Kidney (tissue), 14 donors: ENCODE data around the gene XYLT1. TPM values are rescaled to one million over a fixed set of nuclear protein-coding genes. Genes with fewer than 3 reads are reported as not detected.
A peak's percentile ranks its signal among the peaks of the same experiment; 100 is the strongest.

ENCODE experiments used
- DNase-seq, 5 donors: peaks; one replicate each; pipeline ENCODE4 v3.0.0-alpha.2; 2013 to 2020
- FAIRE-seq: peaks from 2 replicates; lab custom pipeline; 2012; peaks lifted over from hg19 to GRCh38; lab: Jason Lieb, UNC
- H3K27ac ChIP-seq, 2 donors: one replicate each; pipeline ENCODE4 v1.7.0; 2013; ENCODE audit warnings: low read depth in 2 of 2, low read length in 2 of 2, inconsistent platforms in 1 of 2
- H3K27me3 ChIP-seq: one replicate; pipeline ENCODE4 v1.7.1; 2013; ENCODE audit warnings: low read length, inconsistent platforms; ENCODE audit not compliant: control insufficient read depth, insufficient read depth
- H3K36me3 ChIP-seq, 3 donors: one replicate each; pipeline versions ENCODE4 v1.7.0 to v1.7.1; 2013; ENCODE audit warnings: low read length in 3 of 3, control low read depth in 1 of 3, inconsistent platforms in 1 of 3; ENCODE audit not compliant: insufficient read depth in 3 of 3, control insufficient read depth in 2 of 3
- H3K4me1 ChIP-seq, 3 donors: one replicate each; pipeline versions ENCODE4 v1.7.0 to v1.7.1; 2013; ENCODE audit warnings: low read length in 3 of 3, inconsistent platforms in 1 of 3, low read depth in 1 of 3; ENCODE audit not compliant: control insufficient read depth in 2 of 3, insufficient read depth in 2 of 3
- H3K4me3 ChIP-seq, 3 donors: one replicate each; pipeline versions ENCODE4 v1.7.0 to v1.8.1; 2013; ENCODE audit warnings: low read length in 3 of 3, control low read depth in 1 of 3, inconsistent platforms in 1 of 3
- H3K9ac ChIP-seq, 3 donors: one replicate each; pipeline versions ENCODE4 v1.7.0 to v1.7.1; 2013; ENCODE audit warnings: low read length in 3 of 3, control low read depth in 1 of 3, inconsistent platforms in 1 of 3
- H3K9me3 ChIP-seq, 3 donors: one replicate each; pipeline versions ENCODE4 v1.7.0 to v1.7.1; 2013; ENCODE audit warnings: low read length in 3 of 3, control low read depth in 1 of 3, inconsistent platforms in 1 of 3; ENCODE audit not compliant: control insufficient read depth in 2 of 3, insufficient read depth in 1 of 3
- intact Hi-C: fragments of 100-400 bp; cut with DNase I; formaldehyde crosslinking; loops from one replicate; pipeline ENCODE4 v1.11.1; 2022
- polyA plus RNA-seq: library from polyadenylated mRNA; stranded (reverse); fragments of 350-450 nt; fragmentation: Illumina TruSeq; extraction: RNeasy Lipid Tissue Mini Kit (QIAGEN cat#74804); gene quantifications from one replicate; pipeline ENCODE4 v1.2.3, GENCODE V29; 2014; ENCODE audit warnings: low read depth, low replicate concordance; ENCODE audit not compliant: insufficient read depth
- total RNA-seq: library from RNA; stranded (reverse); fragmentation: NEBNext Ultra II Directional; extraction: Animal tissue kit (Norgen Biotek cat#: 25700); gene quantifications from one replicate; pipeline ENCODE4 v1.2.1, GENCODE V29; 2021
- TF ChIP-seq, protein P1 (sequence below): IDR thresholded peaks from 3 replicates; pipeline ENCODE4 v1.5.1; 2012; ENCODE audit warnings: mild to moderate bottlenecking, moderate library complexity, borderline replicate concordance; ENCODE audit not compliant: insufficient read depth; ENCODE audit errors: extremely low read depth
- donor health status: control.
- donor health status: control.
- donor health status: control.
- donor health status: control.
- donor health status: control.
- donor health status: DM: yes; HTN: yes; CAD: no.
- donor health status: Normal renal cell carcinoma (clear cell type).

XYLT1 gene
- total and polyA plus RNA-seq, 2 donors from 2014 or later = 0.52 to 7.6 TPM

DNA sequence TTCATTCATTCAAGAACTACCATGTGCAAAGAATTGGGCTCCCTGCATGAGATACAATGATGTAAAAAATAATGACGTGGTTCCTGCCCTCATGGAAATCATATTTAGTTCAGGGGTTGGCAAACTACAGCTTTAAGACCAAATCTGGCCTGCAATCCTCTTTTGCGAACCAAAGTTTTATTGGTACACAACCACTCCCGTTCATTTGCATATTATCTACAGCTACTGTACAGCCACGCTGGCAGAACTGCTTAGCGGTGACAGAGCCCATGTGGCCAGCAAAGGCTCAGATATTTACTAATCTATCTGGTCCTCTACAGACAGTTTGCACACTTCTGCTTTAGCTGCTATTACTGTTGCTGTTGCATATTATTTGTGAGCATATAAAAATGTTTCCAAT is 167.7 kb downstream of the XYLT1 start:
- FAIRE-seq = no peak

DNA sequence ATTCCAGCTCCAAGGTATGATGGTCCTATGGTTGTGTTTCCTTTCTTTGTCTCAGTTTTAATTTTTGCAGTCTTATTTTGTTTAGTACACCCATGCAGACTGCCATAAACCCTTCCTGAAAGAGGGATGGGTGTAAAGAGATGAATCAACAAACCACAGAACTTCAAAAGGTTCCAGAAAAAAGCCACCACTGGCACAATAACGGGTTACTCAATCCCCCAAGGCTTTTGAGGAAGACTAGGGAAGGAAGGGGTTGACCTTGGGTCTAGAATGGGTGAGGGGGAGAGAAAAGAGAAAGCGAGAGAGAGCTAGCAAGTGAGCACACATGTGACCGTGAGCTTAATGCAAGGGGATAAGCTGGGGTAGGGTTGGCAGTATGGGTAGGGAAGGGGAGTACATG is 168.1 kb downstream of the XYLT1 start:
- H3K27ac ChIP-seq = no peak overlapping the region
- H3K36me3 ChIP-seq = no peaks in the 10 kb centered on the region
- H3K27me3 ChIP-seq = no peaks in the 10 kb centered on the region
- H3K4me3 ChIP-seq = no peak overlapping the region
- TF ChIP-seq, protein P1, sequence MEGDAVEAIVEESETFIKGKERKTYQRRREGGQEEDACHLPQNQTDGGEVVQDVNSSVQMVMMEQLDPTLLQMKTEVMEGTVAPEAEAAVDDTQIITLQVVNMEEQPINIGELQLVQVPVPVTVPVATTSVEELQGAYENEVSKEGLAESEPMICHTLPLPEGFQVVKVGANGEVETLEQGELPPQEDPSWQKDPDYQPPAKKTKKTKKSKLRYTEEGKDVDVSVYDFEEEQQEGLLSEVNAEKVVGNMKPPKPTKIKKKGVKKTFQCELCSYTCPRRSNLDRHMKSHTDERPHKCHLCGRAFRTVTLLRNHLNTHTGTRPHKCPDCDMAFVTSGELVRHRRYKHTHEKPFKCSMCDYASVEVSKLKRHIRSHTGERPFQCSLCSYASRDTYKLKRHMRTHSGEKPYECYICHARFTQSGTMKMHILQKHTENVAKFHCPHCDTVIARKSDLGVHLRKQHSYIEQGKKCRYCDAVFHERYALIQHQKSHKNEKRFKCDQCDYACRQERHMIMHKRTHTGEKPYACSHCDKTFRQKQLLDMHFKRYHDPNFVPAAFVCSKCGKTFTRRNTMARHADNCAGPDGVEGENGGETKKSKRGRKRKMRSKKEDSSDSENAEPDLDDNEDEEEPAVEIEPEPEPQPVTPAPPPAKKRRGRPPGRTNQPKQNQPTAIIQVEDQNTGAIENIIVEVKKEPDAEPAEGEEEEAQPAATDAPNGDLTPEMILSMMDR = no peak
- no peaks in the 10 kb centered on the region for H3K9me3 ChIP-seq
- peaks cover 3 to 5% (median 4%) of the 10 kb centered on the region in 3 donors for H3K4me1 ChIP-seq
- H3K9ac ChIP-seq = no peak overlapping the region
- intact Hi-C loops = no loop called here
- no peak for DNase-seq
- FAIRE-seq = no peak

More for the DNA sequence above, 167.7 kb downstream of the XYLT1 start:
- TF ChIP-seq, protein P1 = no peak
- Histone ChIP-seq H3K4me3 (no peak overlapping the region), H3K27ac (no peak overlapping the region), H3K36me3 (no peaks in the 10 kb centered on the region), H3K9me3 (no peaks in the 10 kb centered on the region), H3K9ac (no peak overlapping the region), H3K27me3 (no peaks in the 10 kb centered on the region), H3K4me1 (peaks cover 3 to 5% (median 4%) of the 10 kb centered on the region in 3 donors)
- intact Hi-C loops = no loop called here
- DNase-seq = no peak

DNA sequence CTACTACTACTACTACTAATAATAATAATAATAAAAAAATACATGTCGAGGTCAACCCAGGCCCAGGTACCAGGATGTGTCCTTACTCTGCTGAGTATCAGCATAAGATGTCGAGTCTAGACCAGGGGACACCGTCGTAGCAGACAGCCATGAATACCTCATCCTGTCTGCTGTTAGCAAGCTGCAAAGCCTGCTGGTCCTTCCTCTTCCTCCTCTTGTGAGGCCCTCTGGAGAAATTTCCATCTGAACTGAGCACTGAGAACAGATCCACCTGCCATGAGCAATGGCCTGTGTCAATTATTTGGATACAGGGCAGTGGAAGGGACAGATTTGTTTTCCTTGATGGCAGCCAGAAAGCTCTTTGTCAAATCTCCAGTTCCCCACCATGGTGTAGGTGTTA is 168.5 kb downstream of the XYLT1 start:
- H3K4me3 ChIP-seq = no peak overlapping the region
- no peaks in the 10 kb centered on the region for H3K36me3 ChIP-seq
- no peak overlapping the region for H3K27ac ChIP-seq
- FAIRE-seq (no peak), DNase-seq (no peak)
- intact Hi-C loops = no loop called here
- TF ChIP-seq, protein P1 = no peak
- no peaks in the 10 kb centered on the region for H3K27me3 ChIP-seq
- H3K9ac ChIP-seq = no peak overlapping the region
- H3K4me1 ChIP-seq = peaks cover 3 to 5% (median 4%) of the 10 kb centered on the region in 3 donors
- H3K9me3 ChIP-seq = no peaks in the 10 kb centered on the region

DNA sequence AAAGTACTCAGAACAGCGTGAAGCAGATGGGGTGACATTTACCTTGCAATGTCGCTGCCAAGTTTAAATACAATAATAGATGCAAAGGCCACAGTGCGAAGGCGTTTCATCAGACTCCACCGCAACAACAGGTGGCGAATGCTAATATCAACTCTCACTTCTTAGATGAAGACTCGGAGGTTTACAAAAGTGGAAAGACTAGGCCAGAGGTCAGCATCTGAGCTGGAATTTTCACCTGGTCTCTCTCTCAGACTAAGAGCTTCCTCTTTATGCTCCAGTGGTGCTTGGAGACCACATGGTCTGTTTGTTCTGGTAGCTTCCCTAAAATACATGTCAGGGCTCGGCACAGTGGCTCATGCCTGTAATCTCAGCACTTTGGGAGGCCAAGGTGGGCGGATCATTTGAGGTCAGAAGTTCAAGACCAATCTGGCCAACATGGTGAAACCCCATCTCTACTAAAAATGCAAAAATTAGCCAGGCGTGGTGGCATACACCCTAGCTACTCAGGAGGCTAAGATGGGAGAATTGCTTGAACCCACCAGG is 169.1 kb downstream of the XYLT1 start:
- H3K36me3 ChIP-seq = no peaks in the 10 kb centered on the region
- TF ChIP-seq, protein P1 = no peak
- FAIRE-seq (no peak), DNase-seq (peak in 2 of 5 donors; percentile 36 to 46)
- H3K9ac ChIP-seq = no peak overlapping the region
- peaks cover 3 to 5% (median 4%) of the 10 kb centered on the region in 3 donors for H3K4me1 ChIP-seq
- intact Hi-C loops = no loop called here
- no peak overlapping the region for H3K4me3 ChIP-seq
- H3K9me3 ChIP-seq = no peaks in the 10 kb centered on the region
- no peaks in the 10 kb centered on the region for H3K27me3 ChIP-seq
- H3K27ac ChIP-seq = no peak overlapping the region
